ENCODE results near the gene ZNF513. TPM values are rescaled to one million over a fixed set of nuclear protein-coding genes. Genes with fewer than 3 reads are reported as not detected.
"Not testable (repeated sequence)": the region's sequence is repeated elsewhere in the genome, so short reads cannot be mapped to it uniquely, and the experiment has no call there.

ZNF513 gene, protein sequence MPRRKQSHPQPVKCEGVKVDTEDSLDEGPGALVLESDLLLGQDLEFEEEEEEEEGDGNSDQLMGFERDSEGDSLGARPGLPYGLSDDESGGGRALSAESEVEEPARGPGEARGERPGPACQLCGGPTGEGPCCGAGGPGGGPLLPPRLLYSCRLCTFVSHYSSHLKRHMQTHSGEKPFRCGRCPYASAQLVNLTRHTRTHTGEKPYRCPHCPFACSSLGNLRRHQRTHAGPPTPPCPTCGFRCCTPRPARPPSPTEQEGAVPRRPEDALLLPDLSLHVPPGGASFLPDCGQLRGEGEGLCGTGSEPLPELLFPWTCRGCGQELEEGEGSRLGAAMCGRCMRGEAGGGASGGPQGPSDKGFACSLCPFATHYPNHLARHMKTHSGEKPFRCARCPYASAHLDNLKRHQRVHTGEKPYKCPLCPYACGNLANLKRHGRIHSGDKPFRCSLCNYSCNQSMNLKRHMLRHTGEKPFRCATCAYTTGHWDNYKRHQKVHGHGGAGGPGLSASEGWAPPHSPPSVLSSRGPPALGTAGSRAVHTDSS
- 1 to 10 TPM; 2.2 to 6.3 (median 2.7) TPM for polyA plus RNA-seq

DNA sequence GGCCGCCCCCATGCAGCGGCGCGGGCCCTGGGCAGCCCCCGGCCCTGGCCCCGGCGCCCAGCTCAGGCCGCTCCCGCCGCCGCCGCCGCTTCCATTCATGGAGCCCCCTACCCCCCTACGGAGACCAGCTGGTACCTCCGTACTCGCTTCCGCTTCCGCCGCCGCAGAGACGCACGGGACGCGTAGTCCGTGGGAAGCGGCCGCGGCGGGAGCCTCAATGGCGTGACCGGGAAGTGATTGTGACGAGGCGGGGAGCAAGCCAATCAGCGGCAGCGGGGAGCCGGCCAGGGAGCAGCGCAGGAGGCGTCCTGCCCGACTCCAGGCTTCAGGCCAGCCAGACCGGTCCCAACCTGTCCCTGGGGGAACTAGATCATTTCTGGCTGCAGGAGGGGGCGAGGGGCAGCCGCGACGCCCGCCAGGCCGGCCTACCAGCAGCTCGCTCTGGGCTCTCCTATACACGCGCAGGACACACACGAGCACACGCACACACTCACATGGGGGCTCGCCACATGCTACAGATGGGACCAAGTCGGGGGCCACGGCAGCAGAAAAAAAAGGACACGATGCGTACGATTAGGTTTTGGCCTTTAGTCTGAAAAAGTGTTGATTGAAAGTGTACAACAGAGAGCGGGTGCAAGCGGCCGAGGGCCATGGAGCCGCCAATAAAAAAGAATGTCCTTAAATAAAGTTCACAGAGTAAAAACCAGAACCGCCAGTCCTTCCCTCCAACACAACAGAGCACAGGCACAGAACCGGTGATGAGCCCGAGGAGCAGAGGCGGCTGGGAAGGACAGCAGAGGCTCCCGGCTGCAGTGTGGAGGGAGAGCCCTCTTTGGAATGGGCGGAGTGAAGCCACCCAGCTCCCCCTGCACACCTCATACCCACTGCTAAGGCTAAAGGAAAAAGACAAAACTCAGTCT is at the start of gene ZNF513:
Gene ZNF513, minus strand, starts transcription at position 109 of the 920 bp plus-strand sequence. CDS start 208 bp downstream, outside the sequence.
- Mint-ChIP-seq H3K4me3 (peak within 1 kb of the TSS; percentile 86 to 92 (median 90)), H3K4me1 (peaks cover 23 to 24% of the 10 kb centered on the region in 2 donors), H3K36me3 (peaks cover 10 to 34% (median 17%) of the 10 kb centered on the region in 3 donors), H3K9me3 (no peaks in the 10 kb centered on the region), H3K27me3 (ENCODE audit: low read depth in 3 of 3) (peaks cover 0 to 13% (median 4%) of the 10 kb centered on the region in 3 donors), H3K27ac (peak within 1 kb of the TSS; percentile 90 to 95 (median 94))
- DNase-seq, result peak; percentile 88

DNA sequence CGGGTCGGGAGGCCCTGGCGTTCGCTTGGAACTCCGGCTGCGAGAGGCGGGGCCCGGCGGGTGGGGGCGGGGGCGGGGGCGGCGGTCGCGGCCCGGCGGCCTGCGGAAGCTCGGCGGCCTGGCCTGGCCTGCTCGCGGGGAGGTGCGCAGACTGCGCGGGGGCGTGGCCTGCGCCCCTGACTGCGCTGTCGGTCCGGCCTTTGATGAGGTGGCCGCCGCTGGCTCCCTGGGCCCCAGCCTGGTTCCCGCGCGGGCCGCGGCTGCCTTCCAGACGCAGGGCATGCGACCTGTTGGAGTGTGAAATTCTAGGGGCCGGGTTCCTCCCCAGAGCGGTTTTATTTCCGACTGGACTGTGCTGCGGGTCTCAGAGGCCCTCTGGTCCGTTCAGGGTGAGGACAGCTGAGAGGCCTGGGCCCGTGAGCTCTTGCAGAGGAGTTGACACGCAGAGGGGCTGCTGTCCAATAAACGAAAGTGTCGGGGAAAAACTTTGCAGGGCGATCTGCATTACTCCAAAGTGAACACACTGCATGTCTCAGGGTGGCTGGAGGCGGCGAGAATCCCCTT is 48.5 kb upstream of the ZNF513 start:
- Mint-ChIP-seq H3K9me3 (no peaks in the 10 kb centered on the region), H3K27me3 (ENCODE audit: low read depth in 3 of 3) (peaks cover 2 to 16% (median 8%) of the 10 kb centered on the region in 3 donors), H3K36me3 (peaks cover 9 to 11% (median 10%) of the 10 kb centered on the region in 3 donors), H3K4me3 (peak overlapping the region; percentile 95 to 98 (median 95)), H3K27ac (peak overlapping the region; percentile 88 to 96 (median 94)), H3K4me1 (peaks cover 42 to 57% of the 10 kb centered on the region in 2 donors)
- peak; percentile 77 to 83 (median 82) for DNase-seq

DNA sequence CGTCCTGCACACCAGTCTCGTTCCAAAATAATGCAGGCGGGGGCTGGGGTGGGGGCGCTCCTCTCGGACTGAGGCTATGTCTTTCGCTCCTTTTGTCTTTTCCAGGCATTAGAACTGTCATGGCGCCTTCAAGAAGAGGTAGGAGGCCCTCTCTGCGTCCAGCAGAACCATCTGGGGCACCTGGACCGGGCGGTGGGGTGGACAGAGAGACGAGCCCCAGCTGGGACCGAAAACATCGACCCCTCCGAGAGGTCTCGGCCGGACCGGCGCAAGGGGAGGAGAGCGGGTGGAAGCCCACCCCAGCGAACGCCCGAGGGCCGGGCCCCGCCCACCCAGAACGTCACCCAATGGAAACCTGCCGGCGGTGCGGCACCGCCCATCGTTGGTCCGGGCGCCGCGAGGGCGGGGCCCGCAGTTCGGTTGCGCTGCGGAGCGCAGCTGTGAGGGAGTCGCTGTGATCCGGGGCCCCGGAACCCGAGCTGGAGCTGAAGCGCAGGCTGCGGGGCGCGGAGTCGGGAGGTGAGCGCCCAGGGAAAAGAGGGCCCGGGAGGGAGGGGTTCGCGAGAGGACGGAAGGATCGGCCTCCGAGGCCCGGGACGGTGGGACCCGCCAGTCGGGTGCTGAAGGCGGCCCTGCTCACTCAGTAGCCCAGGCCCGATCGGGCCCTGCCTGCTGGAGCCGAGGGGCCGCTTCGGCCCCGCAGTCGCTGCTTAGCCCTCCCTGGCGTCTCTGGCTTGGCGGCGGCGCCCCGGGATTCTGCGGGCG is 47.9 kb upstream of the ZNF513 start, which contains the start of gene NRBP1:
Gene NRBP1, plus strand, starts transcription at position 419 of the 765 bp plus-strand sequence. CDS start 4,643 bp downstream, outside the sequence.
- Mint-ChIP-seq H3K27ac (peak within 1 kb of the TSS; percentile 88 to 98 (median 96)), H3K36me3 (peaks cover 3 to 4% (median 4%) of the 10 kb centered on the region in 3 donors), H3K4me3 (peak within 1 kb of the TSS; percentile 95 to 98 (median 98)), H3K4me1 (peaks cover 38 to 51% of the 10 kb centered on the region in 2 donors), H3K27me3 (ENCODE audit: low read depth in 3 of 3) (peaks cover 2 to 16% (median 8%) of the 10 kb centered on the region in 3 donors), H3K9me3 (no peaks in the 10 kb centered on the region)
- peak; percentile 88 to 89 (median 88) for DNase-seq

DNA sequence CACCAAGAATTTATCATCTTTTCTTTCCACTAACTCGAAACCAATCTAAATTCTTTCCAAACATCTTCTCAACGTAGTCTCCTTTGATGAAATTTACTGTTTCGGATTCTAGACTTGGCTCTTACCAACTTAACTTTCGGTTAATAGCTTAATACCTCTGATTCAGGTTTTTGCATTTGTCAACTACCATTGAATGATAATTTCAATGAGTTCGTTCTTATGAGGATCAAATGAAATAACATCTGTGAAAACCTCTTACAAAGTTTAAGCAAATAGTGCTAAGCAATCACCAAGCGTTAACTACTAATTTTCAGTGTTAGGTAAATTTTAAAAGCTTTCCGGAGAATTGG is 47.3 kb upstream of the ZNF513 start:
- peak overlapping the region; percentile 88 to 98 (median 96) for H3K27ac Mint-ChIP-seq
- DNase-seq, result no peak
- peak overlapping the region; percentile 94 to 98 (median 98) for H3K4me3 Mint-ChIP-seq
- H3K4me1 Mint-ChIP-seq, result peaks cover 34 to 45% of the 10 kb centered on the region in 2 donors
- H3K36me3 Mint-ChIP-seq, result no peaks in the 10 kb centered on the region
- no peaks in the 10 kb centered on the region for H3K9me3 Mint-ChIP-seq
- H3K27me3 Mint-ChIP-seq (ENCODE audit: low read depth in 3 of 3), result peaks cover 2 to 16% (median 8%) of the 10 kb centered on the region in 3 donors

DNA sequence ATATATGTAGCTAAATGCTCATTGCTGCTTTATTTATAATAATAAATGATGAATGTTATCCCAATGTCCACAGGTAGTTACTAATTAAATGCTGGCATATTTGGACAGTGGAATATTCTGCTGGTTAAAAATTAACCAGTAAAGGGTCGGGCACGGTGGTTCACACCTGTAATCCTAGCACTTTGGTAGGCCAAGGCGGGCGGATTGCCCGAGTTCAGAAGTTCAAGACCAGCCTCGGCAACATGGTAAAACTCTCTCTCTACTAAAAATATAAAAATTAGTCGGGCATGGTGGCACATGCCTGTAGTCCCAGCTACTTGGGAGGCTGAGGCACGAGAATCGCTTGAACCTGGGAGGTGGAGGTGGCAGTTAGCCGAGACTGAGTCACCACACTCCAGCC is 44.5 kb upstream of the ZNF513 start:
- peaks cover 2 to 16% (median 6%) of the 10 kb centered on the region in 3 donors for H3K27me3 Mint-ChIP-seq (ENCODE audit: low read depth in 3 of 3)
- not testable (repeated sequence) for H3K4me3 Mint-ChIP-seq, DNase-seq, H3K27ac Mint-ChIP-seq, H3K36me3 Mint-ChIP-seq, H3K9me3 Mint-ChIP-seq
- peaks cover 17 to 20% of the 10 kb centered on the region in 2 donors for H3K4me1 Mint-ChIP-seq

DNA sequence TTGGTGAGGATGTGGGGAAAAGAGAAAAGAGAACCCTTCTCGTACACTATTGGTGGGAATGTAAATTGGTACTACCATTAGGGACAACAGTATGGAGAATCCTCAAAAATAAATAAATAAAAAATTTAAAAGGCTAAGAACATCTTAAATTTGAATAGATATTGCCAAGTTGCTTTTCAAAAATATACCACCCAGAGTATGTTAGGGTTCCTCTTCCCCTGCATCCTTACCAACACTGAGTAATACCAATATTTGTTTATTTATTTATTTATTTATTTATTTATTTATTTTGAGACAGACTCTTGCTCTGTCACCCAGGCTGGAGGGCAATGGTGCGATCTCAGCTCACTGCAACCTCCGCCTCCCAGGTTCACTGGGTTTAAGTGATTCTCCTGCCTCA is 42.4 kb upstream of the ZNF513 start:
- Mint-ChIP-seq H3K27ac (no peak overlapping the region), H3K36me3 (no peaks in the 10 kb centered on the region), H3K4me3 (no peak overlapping the region), H3K4me1 (peaks cover 4 to 7% of the 10 kb centered on the region in 2 donors), H3K9me3 (no peaks in the 10 kb centered on the region), H3K27me3 (ENCODE audit: low read depth in 3 of 3) (peaks cover 0 to 1% (median 0%) of the 10 kb centered on the region in 3 donors)
- DNase-seq, result no peak

DNA sequence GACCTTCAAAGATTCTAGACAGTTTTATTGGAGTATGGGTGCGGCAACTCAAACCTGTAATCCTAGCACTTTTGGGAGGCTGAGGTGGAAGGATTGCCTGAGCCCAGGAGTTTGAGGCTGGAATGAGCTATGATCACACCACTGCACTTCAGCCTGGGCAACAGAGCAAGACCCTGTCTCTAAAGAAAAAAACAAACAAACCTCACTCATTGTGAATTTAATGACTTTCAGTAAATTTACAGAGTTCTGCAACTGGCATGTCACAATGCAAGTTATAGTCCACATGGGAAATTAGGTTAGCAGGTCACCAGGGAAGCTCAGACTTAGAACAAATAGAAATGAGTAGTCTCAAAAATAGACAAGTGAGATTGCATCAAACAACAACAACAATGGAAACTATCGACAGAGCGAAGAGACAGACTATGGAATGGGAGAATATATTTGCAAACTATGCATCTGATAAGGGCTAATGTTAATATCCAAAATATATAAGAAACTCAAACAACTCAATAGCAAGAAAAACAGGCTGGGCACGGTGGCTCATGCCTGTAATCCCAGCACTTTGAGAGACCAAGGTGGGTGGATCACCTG is 41.2 kb upstream of the ZNF513 start:
- H3K4me3 Mint-ChIP-seq, result no peak overlapping the region
- H3K27ac Mint-ChIP-seq, result peak overlapping the region in 1 of 6 donors; percentile 6
- peaks cover 0 to under 1% (median 0%) of the 10 kb centered on the region in 3 donors for H3K27me3 Mint-ChIP-seq (ENCODE audit: low read depth in 3 of 3)
- no peaks in the 10 kb centered on the region for H3K36me3 Mint-ChIP-seq
- H3K4me1 Mint-ChIP-seq, result no peaks in the 10 kb centered on the region
- no peak for DNase-seq
- H3K9me3 Mint-ChIP-seq, result no peaks in the 10 kb centered on the region

DNA sequence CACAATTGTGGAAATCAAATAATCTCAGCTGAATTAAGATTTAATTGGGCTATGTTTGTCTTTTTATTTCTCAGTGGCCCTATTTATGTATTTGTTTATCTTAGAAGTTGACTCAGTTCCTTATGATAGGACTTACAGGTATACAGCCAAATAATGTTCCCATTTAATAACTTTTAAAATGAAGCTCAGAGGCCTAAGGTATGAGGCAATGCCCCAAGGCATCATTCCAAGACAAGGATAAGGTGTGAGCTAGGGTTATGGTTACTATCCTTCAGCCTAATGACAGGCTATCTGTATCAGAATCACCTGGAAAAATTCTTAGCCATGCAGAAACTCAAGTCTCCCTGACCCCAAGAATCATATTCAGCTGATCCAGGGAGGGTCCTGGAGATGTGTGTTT is 40.5 kb upstream of the ZNF513 start:
- Mint-ChIP-seq H3K4me3 (no peak overlapping the region), H3K9me3 (no peaks in the 10 kb centered on the region), H3K27ac (no peak overlapping the region), H3K36me3 (no peaks in the 10 kb centered on the region), H3K4me1 (no peaks in the 10 kb centered on the region), H3K27me3 (ENCODE audit: low read depth in 3 of 3) (peaks cover 0 to 2% (median 0%) of the 10 kb centered on the region in 3 donors)
- no peak for DNase-seq

DNA sequence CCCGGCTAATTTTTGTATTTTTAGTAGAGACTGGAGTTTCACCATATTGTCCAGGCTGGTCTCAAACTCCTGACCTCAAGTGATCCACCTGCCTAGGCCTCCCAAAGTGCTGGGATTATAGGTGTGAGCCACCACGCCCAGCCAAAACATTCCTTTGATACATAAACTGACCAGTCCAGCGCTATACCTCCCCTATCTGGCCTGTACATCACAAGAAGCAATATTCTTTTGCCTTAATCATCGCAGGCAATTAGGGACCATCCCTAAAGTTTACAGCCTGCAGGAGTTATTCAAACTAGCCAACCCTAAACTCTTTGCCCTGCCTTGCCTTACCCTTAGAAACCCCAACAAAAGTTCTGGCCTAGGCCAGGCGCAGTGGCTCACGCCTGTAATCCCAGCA is 35.6 kb upstream of the ZNF513 start:
- Mint-ChIP-seq H3K27me3 (ENCODE audit: low read depth in 3 of 3) (peaks cover 3 to 5% (median 4%) of the 10 kb centered on the region in 3 donors), H3K9me3 (no peaks in the 10 kb centered on the region), H3K4me1 (peaks cover 0 to 3% of the 10 kb centered on the region in 2 donors), H3K27ac (no peak overlapping the region), H3K36me3 (no peaks in the 10 kb centered on the region), H3K4me3 (no peak overlapping the region)
- DNase-seq, result no peak

DNA sequence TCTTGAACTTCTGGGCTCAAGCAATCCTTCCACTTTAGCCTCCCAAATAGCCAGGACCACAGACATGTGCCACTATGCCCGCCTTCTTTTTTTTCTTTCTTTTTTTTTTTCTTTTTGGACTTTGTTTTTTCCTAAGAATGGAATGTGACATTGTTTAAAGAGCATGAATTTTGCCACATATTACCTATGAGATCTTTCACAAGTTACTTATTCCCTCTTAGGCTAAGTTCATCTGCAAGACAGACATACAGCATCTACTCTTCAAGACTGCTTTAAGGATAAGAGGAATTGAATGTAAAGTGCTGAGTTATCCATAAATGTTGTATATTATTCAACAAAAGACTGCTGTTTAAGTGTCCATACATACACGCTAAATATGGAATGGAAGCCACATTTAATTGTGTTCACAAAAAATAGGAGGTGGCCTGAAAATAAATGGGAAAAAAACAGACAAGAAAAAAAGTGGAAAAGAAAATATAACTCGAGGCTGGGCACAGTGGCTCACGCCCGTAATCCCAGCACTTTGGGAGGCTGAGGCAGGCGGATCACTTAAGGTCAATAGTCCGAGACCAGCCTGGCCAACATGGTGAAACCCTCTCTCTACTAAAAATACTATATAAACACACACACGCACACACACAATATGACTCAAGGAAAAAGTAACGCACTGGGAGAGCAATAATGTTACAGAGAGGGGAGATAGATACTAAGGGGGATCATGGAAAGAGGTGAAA is 32.1 kb upstream of the ZNF513 start:
- Mint-ChIP-seq H3K9me3 (no peaks in the 10 kb centered on the region), H3K27ac (peak overlapping the region in 1 of 6 donors; percentile 17), H3K4me3 (no peak overlapping the region), H3K4me1 (peaks cover 17 to 20% of the 10 kb centered on the region in 2 donors), H3K27me3 (ENCODE audit: low read depth in 3 of 3) (peaks cover 5 to 8% (median 8%) of the 10 kb centered on the region in 3 donors), H3K36me3 (no peaks in the 10 kb centered on the region)
- no peak for DNase-seq

DNA sequence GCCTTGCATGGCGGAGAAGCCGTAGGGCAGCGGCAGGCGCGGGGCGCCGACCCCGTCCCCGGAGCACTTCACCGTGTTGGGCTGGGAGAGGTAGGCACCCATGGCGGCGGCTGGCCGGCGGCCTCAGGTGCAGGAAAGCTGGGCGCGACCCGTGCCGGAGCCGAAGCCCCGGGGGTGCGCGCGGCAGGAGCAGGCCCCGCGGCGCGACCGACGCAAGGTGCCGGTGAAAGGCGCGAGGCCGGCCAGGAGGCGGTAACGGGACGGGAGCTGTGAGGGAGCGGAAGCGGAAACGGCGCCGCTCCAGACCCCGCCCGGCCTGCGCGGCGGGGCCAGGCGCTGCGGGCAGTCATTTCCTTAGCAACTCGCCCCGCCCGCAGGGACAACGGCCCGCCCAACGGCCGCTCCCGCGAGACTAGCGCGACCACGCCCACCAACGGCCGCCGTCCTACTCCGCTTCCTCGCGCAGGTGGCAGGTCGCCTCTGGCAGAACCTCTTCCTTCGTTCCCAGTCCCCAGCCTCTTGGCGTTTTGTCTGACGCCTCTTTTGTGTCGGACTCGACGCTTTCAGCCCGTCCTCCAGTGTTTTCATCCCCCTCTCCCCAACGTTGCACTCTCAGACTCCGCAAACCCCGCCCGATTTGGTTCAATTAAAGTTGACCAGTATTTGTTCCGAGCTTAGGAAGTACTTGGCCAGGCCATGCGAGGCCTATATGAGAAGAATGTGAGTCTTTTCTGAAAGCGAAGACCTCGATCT is 29.0 kb upstream of the ZNF513 start, which contains the start of gene PPM1G:
Gene PPM1G, minus strand, starts transcription at position 271 of the 753 bp plus-strand sequence. Its CDS starts 169 bp downstream, at position 102.
- peak; percentile 94 to 95 (median 94) for DNase-seq
- no peaks in the 10 kb centered on the region for H3K36me3 Mint-ChIP-seq
- peak within 1 kb of the TSS; percentile 89 to 98 (median 95) for H3K27ac Mint-ChIP-seq
- H3K9me3 Mint-ChIP-seq, result no peaks in the 10 kb centered on the region
- peaks cover 5 to 8% (median 7%) of the 10 kb centered on the region in 3 donors for H3K27me3 Mint-ChIP-seq (ENCODE audit: low read depth in 3 of 3)
- H3K4me1 Mint-ChIP-seq, result peaks cover 30 to 33% of the 10 kb centered on the region in 2 donors
- peak within 1 kb of the TSS; percentile 86 to 98 (median 92) for H3K4me3 Mint-ChIP-seq
